ENCODE data around the gene MACF1.

GRCh38 chr1:39250460-39251240 lies 46.2 kb downstream of the MACF1 start:
- TF ChIP-seq GATA1 (IDR thresholded peaks at IDR 0.05; ENCODE audit: low read depth, low read length) (no peak), POLR2A (IDR thresholded peaks at IDR 0.05; ENCODE audit: low read length) (no peak)
